HG03280 (cell line): Measurements from ENCODE around the gene BBLN.
"Not testable (repeated sequence)": the region's sequence is repeated elsewhere in the genome, so short reads cannot be mapped to it uniquely, and the experiment has no call there.

Source experiments
- ATAC-seq: cut with Tn5 transposase; IDR thresholded peaks from one replicate; pipeline ENCODE4 v1.9.1; 2021; ENCODE audit warnings: mild to moderate bottlenecking, moderate library complexity; ENCODE audit not compliant: unreplicated experiment

Gene BBLN

DNA sequence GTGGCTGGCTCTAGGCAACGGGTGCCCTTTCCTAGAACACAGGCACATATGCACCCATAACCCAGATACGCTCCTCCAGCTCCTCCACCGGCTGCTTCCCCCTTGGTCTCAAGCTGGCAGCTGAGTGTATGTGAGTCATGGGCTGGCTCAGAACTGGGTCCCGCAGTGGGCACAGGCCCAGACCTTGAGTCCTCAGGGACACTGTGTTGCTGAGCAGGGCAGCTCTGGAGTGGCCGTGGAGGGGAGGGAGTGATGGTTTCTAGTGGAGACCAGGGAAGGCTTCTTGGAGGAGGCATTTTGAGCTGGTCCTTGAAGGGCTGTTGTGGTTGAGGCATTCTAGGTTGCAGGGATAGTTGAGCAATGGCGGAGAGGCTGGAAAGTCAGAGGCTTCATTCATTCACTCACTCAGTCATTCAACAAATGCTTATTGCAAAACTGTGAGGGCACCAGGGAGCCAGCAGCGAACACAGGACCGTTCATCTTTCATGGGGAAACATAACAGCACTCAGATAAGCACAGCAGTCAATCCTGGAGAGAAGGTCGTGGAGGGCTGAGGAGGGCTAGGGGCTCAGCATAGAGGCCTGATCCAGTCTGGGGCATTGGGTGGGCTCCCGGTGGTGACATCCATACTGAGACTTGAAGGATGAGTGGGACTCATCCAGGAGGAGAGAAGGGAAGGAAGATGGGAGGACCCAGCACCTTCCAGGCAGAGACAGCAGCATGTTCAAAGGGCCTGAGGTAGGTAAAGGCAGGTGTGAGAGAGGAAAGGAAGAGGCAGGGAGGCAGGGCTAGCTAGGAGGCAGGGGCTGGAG is 2.4 kb downstream of the BBLN start:
- no peak for ATAC-seq

DNA sequence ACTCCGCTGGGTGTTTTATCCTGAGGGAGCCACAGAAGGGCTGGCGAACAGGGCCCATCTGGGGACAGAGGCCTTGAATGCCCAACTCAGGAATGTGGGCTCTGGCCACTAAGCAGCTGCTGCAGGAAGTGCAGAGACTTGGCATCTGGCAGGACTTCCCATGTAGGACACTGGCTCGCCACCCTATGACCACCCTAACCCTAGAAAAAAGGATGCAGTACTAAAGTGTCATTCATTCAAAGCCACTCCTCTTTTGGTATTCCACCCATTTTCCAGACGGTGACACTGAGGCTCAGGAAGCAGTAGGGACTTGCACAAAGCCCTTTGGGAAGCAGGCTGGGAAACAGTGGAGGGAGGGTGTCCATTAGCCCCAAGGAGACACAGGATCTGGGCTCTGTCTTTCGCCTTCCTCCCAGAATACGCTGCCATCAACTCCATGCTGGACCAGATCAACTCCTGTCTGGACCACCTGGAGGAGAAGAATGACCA is 3.0 kb downstream of the BBLN start:
- ATAC-seq, result no peak

DNA sequence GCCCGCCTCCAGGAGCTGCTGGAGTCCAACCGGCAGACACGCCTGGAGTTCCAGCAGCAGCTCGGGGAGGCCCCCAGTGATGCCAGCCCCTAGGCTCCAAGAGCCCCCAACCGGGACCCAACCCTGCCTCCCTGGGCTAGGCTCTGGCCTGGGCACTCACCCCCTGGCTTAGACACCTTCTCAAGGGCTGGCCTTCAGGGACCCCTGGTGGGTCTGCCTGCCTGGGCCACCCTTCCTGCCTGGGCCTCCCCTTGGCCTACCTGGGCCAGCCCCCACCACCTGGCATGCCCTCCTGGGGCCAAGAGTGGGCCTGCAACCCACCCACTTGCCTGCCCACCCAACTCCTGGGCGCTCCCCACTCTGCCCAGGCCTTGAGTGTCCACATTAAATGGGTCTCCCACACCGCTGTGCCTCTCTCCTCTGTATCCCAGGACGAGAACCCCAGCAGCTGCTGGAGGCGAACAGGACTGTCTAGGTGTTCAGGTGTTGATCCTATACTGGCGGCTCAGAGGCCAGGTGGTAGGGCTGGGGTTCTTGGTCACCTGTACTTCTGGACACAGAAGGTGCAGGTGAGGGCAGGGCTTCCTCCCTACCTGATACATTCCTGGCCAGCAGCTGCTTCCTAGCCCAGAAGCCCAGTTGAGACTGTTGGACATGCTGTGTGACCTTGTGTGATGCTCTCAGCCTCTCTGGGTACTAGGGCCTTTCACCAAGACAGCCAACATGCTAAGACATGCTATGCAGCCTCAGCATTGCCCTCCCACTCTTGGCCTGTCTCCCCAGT is 3.6 kb downstream of the BBLN start:
- ATAC-seq, result no peak

DNA sequence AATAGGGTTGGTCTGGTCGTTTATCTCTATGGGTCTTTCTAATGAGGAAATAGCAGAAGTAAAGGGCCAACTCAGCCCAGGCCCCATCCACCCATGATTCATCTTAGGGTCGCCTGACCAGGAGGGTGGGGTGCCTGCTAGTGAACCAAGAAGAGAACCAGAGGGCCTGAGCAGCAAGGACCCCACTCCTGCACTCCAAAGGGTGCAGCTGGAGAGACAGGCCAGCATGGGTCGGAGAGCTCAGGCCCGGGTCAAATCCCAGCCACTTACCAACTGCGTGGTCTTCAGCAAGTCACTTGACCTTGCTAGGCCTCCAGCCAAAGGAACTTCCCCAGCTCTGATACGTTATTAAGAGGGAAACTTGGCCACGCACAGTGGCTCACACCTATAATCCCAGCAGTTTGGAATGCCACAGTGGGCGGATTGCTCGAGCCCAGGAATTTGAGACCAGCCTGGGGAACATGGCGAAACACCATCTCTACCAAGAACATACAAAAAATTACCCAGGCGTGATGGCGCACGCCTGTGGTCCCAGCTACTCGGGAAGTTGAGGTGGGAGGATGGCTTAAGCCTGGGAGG is 4.3 kb downstream of the BBLN start:
- ATAC-seq, result no peak

DNA sequence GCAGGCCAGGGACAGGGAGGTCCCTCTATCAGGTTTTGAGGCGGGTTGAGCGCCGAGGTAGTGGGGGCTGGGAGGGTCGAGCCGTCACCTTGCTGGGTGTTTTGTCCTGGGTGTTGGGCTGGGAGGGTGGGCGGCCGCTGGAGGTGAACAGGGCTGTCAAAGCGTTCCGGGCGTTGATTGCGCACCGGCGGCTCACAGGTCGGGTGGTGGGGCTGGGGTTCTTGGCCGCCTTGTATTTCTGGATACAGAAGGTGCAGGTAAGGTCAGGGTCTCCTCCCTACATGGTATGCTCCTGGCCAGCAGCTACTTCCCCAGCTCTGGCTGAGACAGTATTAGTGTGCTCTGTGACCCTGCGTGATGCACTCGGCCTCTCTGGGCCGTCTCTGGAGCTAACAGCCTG is 6.1 kb downstream of the BBLN start:
- no peak for ATAC-seq

DNA sequence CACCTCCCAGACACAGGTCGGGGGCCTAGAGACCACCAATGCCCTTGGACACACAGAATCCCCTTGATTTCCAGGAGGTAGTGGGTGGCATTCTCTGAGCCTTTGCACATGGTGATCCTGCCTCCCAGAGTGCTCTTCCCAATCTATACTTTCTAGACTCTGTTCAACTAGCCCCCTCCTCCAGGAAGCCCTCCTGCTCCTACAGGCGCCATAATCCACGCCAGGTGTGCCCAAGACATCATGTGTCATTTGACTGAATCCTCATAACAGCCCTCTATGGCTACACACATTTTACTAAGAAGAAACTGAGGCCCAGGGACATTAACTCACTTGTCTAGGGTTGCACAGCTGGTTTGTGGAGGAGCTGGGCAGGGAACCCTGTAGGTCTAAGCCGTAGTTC is 7.1 kb downstream of the BBLN start:
- no peak for ATAC-seq

DNA sequence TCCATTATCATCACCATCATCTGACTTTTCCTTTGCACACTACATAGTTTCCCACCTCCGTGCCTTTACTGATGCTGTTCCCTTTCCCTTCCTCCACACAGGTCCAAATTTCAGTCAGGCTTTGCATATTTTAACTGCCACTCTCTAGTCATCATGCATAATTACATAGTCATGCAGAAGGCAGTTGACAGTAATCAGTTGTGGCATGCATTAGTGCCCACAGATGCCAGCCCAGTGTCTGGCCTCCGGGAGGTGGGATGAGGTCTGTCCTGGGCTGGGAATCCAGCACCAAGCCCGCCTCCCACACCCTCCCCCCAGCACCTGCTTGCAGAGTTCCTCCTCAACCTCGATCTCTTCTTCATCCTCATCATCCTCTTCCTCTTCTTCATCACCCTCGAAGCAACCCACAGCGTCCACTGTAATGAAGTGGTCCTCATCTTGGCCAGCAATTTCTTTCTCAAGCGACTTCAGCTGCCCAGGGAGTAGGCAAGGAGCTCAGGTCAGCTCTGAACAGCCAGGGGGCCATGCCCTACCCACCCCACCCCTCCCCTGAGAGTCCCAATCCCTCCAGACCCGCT is 8.8 kb downstream of the BBLN start:
- no peak for ATAC-seq

DNA sequence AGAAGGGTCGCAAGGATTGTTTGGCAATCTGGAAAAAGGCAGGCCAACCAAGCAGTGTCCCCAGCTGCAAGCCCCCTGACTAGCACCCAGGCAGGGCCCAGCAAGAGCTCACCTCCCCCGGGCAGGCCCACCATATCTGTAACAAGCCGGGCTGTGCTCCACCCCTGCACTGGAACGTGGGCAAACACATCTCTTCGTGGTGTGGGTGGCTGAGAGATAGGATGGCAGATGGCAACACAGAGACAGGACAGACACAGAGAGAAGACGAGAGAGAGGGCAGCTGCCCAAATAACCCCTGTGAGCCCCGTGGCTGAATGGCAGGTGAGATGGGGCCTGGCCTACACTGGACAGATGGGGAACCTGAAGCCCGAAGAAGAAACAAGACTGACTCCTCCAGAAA is 9.4 kb downstream of the BBLN start:
- ATAC-seq, result no peak

DNA sequence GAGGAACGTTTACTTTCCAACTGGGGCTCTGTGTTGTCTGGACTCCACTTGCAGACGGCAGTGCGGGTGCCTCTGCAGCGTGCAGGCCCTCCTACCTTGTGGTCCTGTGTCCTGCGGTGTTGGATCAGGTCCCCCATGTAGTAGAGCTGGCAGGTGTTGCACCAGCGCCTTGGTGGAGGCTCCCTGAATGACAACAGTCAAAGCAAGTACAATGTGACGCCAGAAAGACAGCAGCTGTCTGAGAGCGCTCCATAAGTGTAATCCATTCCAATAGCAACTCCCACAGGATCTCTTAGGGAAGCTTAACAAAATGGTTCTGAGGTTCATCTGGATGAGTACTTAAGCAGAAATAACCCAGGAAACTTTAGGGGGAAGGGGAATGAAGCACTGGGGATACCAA is 9.9 kb downstream of the BBLN start:
- no peak for ATAC-seq

DNA sequence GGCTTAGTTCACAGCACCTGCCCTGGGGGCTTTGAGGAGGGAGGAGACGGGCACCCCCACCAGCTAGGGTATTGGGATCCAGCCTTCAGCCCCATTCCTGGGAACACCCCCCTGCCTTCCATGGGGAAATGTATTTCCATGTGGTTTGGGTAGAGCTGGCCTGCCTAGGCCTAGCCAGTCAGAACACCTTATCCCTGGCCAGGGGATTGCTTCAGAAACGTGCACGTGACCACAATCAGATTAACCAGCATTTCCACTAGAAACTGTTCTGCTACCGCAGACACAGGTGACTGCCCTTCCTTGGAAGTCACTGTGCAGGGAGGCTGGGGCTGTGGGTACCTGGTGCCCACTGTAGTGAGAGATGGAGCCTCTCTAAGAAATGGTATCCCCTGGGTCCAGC is 14.0 kb downstream of the BBLN start:
- ATAC-seq, result no peak

DNA sequence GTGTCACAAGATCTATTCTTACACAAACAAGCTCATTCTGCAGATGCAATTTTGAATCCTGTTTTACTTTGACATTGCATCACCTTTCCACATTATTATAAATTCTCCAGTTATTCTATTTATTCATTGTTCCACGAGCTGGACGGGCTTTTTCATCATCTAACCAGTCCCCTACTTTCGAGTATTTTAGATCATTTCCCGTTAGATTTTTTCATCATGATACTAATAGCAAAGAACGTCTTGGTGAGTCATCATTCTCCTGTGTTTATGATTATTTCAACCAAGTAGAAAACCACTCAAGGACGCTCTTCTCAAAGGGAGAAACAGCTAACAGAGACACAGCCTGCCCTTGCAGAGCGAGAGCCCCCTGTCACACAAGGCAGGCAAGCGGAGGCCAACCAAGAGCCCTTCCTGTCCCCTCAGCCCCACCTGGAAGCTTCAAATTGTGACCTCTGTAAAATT is 15.1 kb downstream of the BBLN start:
- ATAC-seq, result no peak

DNA sequence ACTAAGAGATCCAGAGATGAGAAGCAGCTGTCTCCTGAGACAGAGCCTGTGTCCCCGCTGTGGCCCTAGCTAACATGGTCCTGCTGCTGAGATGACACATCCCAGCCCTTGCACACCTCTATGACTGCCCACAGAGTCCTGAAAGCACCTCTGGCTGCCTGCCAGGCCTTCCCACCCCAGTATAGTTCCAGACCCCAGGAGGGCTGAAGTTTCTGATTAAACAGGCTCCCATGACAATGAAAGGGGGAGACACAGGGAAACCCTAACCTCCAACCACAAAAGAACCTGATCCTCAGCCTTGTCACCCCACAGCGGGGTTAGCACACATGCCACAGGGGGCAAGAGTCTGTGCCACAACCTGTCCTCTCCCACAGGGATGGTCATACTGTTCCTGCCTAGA is 15.7 kb downstream of the BBLN start:
- ATAC-seq, result no peak

DNA sequence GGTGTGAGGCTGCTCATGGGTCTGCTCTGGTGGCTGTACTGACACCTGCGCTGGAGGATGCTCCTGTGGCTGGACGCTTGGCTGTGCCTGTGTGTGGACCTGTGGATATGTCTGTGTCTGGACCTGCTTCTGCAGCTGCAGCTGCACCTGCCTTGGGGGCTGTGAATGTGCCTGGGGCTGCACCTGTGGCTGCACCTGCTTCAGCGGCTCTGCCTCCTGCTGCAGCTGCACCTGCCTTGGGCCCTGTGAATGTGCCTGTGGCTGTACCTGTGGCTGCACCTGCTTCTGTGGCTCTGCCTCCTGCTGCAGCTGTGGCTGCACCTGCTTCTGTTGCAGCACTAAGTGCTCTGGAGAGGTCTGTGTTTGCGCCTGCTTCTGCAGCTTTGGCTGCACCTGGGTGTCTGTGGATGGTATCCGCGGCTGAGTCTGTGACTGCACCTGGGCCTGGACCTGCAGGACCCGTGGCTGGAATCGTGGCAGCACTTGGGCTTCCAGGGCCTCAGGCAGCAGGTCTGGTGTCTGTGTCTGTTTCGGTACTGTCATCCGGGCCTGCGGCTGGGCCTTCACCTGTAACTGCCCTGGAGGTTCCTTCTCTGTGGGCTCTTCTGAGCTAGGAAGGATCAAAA is 18.9 kb downstream of the BBLN start:
- ATAC-seq, result no peak

DNA sequence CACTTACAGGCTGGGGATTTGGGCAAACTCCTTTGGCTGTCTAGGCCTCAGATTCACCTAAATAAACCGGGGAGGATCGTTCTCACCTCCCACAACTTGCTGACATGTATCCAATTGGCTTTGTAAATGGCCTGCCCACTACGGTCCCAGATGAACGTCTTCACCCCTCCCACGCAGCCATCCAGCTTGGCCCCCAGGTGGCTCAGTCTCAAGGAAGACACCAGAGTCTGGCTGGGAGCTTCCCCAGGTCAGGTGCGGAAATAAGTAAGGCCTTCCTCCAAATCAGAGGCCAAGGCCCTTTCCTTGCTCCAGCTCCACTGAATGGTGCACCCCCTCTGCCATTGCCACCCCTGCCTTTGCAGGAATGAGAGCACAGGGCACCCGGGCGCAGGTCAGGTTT is 19.9 kb downstream of the BBLN start:
- ATAC-seq, result no peak

DNA sequence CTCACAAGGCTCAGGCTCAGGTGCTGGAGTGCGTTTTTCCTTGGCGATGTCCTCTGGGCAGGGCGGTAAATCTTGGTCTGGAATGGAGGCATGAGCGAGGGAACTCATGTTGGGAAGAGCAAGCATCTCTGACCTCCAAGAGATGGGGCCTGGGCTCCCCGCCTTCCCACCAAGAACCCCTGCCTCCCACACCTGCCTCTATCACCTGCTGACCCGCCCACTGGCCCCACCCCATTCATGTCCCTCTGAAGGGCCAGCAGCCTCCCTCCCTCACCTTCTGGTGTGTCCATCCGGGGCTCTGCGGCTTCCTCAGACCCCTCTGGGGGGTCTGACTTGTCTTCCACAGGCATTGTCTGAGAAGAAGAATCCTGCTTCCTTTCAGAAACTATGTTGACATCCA is 20.4 kb downstream of the BBLN start:
- no peak for ATAC-seq

DNA sequence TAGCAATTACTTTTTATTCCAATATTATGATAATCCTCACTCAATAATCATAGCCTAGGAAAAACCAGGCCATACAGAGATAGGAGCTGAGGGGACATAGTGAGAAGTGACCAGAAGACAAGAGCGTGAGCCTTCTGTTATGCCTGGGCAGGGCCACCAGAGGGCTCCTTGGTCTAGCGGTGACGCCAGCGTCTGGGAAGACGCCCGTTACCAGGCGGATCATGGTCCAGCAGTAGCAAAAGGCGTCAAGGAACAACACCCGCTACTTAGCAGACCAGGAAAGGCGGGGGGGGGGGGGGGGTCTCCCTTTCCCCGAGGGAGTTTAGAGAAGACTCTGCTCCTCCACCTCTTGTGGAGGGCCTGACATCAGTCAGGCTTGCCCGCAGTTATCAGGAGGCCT is 21.4 kb downstream of the BBLN start:
- ATAC-seq, result not testable (repeated sequence)

DNA sequence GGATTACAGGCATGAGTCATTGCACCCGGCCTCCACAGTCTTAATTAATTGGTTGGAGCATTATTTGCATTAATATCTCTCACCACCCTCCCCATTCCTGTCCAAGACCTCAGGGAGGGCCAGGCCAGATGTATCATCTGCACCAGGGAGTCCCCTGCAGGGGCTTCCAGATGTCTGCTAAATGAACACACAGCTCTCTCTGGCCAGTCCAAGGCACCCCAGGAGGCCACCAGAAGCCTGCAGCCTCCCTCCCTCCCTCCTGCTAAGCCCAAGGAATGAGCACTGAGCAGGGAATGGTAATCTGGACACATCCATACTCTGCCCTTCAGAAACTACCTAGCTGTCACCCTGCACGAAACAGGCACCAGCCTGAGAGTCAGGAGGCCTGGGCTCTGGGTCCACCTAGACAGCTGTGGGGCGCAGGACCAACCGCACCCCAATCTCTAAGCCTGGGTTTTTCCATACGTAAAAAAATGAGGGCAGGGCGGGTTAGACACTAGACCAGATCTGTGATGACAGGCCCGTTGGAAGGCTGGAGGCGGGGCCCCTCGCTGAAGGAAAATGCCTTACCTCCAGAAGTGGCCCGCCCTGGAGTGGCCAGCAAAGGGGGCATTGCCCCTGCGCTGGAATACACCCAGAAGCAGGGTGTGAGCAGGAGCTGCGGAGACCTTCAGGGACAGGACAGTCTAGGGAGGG is 23.0 kb downstream of the BBLN start:
- ATAC-seq, result no peak

DNA sequence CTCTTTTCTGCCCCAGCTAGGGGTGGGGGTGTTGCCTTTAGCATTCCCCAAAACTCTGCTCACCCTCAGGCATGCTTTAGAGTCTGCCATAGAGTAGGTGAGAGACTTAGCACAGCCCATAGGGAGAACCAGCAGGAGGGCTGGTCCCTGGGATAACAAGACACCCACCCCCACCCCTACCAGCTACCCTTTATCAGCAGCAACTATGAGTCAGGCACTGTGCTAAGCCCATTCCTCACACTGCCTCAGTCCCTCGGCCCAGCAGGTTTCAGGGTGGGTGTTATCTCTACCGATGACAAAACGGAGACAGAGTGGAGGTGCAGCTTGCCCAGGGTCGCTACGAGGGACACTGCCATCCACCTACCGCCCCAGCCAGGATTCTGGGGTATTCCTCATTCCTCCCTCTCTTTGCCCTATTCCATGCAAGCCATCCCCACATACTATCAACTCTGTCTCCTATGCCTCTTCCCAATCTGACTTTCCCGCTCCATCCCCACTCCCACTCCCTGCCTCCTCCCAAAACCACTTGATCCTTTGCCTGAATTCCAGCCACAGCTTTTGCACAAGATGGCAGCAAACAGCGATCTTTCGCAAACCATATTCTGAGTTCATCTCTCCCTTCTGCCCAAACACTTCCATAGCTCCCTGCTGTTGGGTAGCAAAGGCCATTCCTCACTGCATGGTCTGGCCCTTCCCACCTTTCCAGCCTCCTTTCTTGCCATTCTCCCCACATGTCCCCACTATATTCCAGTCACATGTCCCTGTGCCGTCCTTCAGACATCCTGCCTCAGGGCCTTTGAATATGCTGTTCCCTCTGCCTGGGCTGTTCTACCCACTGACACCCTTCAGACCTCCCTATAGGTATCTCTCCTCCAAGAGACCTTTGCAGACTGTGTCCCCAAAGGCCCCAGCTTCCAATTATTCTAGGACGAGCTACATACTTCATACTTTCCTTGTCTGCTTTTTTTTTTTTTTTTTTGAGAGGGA is 26.2 kb downstream of the BBLN start:
- ATAC-seq, result no peak

DNA sequence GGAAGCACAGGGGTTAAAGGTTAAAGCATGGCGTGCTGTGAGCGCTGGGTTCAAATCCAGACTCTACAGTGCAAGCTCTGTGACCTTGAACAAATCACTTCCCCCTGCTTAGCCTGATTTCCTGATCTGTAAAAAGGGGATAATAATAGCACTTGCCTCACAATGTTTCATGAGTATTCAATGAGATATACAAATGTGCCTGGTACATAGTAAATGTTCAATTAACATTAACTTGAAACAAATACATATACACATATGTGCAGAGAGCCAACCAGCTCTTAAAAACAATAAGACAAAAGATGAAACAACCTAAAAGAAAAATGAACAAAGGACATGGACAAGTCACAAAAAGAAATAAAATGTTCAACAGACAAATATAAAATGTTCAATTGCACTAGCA is 27.3 kb downstream of the BBLN start:
- ATAC-seq, result no peak
